GM12801 (cell line): ENCODE data around the gene LGALS16.

ENCODE experiments used
- TF ChIP-seq, protein P1 (sequence below): IDR thresholded peaks from one replicate; pipeline ENCODE4 v1.5.1; 2011; ENCODE audit warnings: control low read depth; ENCODE audit not compliant: insufficient read length; ENCODE audit errors: extremely low read depth

Gene LGALS16

DNA sequence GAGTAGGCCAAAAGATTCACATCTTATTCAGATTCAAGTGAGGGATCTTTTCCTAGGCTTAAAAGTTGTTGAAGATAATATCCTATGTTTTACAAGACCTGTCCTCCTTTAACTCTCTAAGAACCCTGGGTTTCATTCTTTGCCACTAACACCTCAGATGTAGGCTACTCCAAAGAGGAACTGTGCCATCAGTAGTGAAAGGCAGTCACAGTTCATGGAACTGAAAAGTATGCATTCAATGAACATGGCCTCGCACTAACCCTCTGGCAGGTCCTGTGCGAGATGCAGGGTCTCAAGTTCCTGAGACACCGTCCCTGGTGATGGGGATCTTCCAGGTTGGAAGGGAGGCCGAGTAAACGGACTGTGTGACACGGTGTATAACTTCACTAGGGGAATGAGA lies 52.9 kb downstream of the LGALS16 start:
- TF ChIP-seq, protein P1, sequence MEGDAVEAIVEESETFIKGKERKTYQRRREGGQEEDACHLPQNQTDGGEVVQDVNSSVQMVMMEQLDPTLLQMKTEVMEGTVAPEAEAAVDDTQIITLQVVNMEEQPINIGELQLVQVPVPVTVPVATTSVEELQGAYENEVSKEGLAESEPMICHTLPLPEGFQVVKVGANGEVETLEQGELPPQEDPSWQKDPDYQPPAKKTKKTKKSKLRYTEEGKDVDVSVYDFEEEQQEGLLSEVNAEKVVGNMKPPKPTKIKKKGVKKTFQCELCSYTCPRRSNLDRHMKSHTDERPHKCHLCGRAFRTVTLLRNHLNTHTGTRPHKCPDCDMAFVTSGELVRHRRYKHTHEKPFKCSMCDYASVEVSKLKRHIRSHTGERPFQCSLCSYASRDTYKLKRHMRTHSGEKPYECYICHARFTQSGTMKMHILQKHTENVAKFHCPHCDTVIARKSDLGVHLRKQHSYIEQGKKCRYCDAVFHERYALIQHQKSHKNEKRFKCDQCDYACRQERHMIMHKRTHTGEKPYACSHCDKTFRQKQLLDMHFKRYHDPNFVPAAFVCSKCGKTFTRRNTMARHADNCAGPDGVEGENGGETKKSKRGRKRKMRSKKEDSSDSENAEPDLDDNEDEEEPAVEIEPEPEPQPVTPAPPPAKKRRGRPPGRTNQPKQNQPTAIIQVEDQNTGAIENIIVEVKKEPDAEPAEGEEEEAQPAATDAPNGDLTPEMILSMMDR: no peak

DNA sequence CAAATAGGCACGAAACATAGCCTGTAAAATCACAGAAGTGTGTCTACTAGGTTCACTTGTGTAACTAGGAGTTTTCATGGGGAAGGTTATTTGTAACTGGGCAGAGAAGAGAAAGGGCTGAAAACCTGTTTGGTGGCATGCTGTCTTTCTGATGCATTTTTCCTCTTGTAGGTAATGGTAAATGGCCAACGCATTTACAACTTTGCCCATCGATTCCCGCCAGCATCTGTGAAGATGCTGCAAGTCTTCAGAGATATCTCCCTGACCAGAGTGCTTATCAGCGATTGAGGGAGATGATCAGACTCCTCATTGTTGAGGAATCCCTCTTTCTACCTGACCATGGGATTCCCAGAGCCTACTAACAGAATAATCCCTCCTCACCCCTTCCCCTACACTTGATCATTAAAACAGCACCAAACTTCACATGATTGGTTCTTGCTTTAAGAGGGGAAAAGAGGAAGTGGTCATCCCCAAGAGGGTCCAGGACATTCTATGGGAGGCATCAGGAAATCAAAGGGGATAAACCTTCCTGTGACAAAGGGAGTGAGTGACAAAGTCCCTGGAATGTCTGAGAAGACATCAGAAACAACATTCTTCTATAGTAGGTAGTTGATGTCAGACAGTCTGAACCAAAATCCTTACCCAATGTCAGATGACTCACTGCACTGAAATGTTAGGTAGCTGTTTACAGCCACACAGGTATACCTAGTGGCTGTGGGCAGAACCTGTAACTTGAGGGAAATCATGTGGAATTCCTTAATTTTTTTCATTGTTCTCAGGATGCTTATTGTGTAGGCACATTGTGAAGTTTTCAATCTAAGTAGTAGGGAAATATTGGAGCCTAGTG lies 53.5 kb downstream of the LGALS16 start:
- TF ChIP-seq, protein P1: no peak
